Fibroblast of skin of right quadriceps (primary cell): ENCODE results near the gene CLPSL1.
"Not testable (repeated sequence)": the region's sequence is repeated elsewhere in the genome, so short reads cannot be mapped to it uniquely, and the experiment has no call there.

Experiments used
- DNase-seq: peaks from one replicate; pipeline ENCODE4 v3.0.0-alpha.2; 2013

The CLPSL1 gene, protein sequence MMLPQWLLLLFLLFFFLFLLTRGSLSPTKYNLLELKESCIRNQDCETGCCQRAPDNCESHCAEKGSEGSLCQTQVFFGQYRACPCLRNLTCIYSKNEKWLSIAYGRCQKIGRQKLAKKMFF

DNA sequence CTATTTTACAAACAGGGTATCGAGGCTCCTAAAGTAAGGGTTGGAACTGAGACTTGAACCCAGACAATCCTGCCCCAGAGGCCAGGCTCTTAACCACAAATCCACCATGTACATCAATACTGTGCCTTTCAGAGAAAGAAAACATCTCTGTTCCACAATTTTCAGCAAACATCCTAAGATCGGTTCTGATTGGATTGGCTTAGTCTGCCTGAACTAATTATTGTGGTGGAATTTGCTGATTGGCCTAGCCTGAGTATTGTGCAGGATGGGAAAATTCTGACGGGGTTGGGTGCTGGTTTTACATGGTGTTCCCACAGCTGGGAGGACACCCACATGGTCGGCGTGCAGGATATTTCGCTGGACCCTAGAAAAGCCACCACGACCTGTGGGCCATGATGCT, at the start of gene CLPSL1:
Gene CLPSL1 (plus strand): TSS at position 301 of the 400 bp plus-strand sequence. CDS start 92 bp downstream, at position 393.
- DNase-seq, result no peak

DNA sequence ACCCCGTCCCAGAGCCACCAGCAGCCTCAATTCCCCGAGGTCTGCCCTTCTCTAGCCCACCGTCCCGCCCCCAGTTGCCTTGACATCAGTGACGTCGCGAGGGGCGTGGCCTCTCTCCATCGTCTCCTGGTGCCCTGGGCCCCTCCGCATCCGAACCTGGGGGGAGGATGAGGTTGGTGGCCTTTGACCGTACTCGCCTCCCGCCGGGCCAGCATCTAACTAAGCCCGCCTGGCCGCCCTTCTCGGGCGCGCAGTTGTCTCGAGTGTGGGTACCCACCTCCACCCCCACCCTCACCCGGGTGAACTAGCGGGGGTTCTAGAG, 49.4 kb upstream of the CLPSL1 start:
- peak; percentile 83 for DNase-seq

DNA sequence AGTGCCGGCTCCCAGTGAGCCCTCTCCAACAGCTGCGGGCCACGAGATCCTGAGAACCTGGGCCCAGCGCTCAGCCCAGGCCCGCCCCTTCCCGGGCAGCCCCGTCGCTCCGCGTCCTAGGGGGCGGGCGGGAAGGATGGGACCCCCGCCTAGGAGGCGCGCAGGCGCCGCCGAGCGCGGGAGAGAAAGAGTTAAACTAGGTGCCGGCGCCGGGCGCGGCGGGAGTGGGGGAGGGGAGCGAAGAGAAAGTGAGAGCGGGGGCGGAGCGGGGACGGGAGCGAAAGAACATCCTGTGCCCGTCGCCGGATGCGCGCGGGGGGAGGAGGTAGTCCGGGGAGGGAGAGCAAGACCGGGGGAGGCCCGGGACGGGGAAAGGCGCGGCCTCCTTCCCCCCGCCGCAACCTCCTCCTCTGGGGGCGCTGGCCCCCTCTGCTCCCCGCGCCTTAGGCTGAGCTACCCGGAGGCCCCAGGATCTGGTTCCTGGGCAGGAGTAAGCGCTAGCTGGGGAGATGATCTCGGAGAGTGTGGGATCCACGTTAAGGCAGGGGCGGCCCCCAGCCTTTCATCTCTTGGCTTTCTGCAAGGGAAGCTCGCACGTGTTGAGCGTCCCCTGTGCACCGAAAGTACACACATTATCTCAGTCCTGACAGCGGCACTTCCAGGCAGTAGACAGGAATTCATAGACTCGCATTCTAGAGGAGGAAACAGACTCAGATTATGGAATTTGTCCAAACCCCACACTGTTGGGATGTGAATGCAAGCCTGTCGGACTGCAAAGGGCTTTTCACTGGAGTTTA, 48.9 kb upstream of the CLPSL1 start:
- peak; percentile 92 for DNase-seq

DNA sequence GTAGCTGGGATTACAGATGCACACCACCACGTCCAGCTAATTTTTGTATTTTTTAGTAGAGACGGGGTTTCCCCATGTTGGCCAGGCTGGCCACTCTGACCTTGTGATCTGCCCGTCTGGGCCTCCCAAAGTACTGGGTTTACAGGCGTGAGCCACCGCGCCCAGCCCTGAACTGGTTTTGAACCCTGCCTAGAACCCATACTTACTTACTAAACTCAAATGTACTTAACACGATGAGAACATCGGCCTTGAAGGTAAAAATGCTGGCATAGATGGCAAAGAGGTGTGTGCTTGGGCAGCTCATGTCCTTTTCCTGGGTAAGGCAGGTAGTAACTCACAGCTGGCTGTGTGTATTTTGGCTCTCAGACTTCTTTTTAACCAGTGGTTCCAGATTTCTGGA, 47.2 kb upstream of the CLPSL1 start:
- no peak for DNase-seq

DNA sequence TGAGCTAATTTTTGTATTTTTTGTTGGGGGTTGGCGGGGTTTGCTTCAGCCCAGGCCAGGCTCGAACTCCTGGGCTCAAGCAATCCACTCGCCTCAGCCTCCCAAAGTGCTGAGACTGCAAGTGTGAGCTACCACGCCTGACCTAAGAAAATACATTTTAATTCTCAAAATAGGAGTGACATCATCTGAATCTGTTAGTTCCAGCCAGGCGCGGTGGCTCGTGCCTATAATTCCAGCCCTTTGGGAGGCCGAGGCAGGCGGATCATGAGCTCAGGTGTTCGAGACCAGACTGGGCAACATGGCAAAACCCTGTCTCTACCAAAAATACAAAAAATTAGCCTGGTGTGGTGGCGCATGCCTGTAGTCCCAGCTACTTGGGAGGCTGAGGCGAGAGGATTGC, 46.5 kb upstream of the CLPSL1 start:
- not testable (repeated sequence) for DNase-seq

DNA sequence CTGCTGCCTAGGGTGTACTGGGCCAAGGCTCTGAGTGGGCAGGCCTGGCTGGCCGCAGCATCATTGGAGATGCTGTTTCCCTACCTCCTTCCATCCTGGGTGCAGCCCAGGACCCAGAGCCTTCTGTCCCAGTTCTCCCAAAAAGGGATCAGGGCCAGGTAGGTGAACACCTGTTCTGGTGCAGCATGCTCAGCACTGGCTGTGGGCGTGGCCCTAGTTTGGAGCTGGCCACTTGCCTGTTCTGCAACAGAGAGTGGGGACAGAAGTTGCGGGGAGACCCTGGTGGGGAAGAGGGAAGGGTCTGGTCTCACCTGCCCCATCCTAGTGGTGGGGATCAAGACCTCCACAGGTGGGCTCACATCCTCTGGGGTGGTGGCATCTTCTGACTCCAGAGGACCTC, 45.4 kb upstream of the CLPSL1 start:
- DNase-seq, result no peak

DNA sequence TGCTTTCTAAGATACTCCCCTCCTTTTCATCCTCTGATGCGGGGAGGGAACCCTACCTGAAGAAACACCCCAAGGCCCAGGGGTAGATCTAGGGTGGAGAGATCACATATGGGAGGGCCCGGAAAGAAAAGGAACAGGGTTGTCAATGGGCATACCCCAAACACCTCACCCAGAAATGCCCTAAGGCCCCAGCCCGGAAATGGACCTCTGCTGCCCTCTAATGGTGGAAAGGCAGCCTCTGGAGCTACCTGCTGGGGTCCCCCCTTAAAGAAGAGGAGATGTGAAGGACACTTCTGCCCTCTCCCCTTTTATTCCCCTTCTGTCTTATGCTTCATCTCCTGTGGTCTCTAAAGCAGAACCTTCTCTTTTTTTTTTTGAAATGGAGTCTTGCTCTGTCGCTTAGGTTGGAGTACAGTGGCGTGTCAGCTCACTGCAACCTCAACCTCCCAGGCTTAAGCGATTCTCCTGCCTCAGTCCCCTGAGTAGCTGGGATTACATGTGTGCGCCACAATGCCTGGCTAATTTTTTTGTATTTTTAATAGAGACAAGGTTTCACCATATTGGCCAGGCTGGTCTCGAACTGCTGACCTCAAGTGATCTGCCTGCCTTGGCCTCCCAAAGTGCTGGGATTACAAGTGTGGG, 44.4 kb upstream of the CLPSL1 start:
- DNase-seq, result peak; percentile 54

DNA sequence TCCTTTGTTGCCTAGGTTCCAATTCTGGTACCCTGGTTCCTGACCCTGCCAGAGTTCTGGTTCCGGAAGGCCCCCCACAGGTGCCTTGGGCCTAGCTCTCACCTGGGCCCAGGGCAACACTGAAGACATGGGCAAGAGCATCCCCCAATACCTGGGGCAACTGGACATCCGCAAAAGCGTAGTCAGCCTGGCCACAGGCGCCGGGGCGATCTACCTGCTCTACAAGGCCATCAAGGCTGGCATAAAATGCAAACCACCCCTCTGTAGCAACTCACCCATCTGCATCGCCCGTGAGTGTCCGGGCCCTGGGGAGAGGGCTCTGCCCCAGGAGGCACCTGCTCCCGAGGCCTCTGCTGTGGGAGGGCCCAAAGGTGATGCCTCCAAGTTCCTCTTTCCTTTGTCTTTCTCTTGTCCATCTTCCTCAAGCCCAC, 43.8 kb upstream of the CLPSL1 start, which contains the start of gene ARMC12:
Gene ARMC12 (plus strand): TSS at position 51 of the 431 bp plus-strand sequence. CDS start 77 bp downstream, at position 128.
- no peak for DNase-seq

DNA sequence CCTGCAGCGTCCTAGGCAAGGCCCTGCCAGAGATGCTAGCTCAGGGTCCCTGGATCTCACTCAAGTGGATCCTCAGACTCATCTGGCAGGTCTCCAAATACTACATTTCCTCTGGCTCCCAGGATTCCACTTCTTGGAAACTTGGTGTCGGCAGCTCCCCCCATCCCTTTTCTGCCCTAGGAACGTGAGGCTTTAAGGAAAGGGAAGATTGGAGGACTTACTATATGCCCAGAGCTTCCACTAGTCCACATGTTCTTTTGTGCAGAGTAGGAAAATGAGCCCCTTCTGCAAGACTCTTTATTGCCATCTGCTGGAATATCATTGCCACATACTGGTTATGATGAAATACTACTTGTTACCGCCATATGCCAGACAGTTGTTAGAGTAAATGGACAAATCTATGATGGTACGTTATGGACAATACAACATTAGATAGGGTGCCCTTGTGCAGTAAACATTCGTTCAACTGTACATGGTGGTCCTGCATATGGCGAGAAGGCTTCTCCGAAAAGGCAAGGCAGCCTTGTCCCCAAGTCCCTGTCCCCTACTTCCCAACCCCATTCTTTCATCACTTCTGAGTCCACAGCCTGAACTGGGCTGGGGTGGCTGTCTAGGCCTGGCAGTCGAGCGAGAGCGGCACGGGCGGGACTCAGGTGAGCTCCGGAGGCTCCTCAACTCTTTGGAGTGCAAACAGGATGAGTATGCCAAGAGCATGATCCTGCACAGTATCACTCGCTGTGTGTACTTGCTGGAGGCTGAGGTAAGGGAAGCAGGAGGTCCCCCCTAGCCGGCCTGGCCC, 43.2 kb upstream of the CLPSL1 start:
- peak; percentile 81 for DNase-seq

DNA sequence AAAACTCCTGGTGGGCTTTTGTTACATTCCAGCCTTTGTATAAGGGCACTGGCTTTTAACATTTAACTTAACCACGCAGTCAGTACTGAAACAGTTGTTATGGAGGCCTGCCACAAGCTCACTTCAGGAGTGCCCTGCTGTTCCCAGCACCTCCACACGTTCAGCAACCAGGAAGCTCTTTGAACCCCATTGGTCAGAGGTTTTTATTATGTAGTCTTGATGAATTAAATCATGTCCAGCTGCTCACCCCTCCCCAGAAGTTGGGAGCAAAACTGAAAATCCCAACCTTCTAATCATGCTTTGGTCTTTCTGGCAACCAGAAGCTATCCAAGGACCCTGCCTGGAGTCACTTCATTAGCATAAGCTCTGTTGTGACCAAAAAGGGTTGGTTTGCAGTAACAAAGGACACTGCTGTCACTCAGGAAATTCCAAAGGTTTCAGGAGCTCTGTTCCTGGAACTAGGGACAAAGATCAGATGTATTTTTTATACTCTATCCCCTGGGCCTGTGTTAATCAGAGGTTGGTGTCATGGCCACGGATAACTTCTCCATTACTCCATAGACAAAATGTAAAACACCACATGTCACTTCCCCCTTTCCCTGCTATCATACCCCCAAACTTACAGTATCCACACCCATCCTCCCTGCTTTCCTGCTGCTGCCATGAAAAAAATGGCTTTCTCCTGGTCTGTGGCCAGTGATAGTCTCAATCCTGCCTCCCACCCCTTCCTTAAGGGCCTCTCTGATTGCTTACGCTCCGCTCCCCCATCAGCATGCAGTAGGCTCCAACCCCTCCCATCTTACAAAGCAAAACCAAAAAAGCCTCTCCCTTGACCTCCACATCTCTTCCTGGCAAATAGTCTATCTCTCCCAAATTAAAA, 40.9 kb upstream of the CLPSL1 start:
- no peak for DNase-seq

DNA sequence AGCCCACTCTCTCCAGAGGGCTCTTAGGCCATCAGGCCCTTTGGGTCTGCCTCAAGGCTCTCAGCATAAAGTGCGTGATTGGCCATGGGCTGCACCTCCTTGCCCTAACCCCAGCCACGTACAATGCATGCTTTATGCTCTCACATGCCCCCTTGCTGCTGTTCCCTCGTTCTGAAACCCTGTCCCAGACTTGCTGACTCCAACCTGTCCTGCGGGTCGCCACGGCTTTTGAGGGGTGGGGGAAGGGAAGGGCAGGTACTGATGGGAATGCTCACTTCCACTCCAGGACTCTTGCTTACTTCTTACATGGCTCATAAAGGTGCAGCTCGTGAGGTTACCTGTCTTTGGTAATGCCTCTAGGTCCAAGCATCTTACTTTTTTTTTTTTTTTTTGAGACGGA, 38.0 kb upstream of the CLPSL1 start:
- no peak for DNase-seq

DNA sequence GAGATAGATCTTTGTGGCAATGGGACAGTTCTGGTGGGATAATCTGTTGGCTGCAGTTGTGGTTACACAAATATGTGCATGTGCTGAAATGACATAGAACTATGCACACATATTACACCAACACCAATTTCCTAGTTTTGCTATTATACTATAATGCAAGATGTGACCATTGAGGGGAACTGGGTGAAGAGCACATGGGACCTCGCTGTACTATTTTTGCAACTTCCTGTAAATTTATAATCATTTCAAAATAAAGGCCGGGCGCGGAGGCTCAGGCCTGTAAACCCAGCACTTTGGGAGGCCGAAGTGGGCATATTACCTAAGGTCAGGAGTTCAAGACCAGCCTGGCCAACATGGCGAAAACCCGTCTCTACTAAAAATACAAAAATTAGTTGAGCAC, 35.3 kb upstream of the CLPSL1 start:
- no peak for DNase-seq

DNA sequence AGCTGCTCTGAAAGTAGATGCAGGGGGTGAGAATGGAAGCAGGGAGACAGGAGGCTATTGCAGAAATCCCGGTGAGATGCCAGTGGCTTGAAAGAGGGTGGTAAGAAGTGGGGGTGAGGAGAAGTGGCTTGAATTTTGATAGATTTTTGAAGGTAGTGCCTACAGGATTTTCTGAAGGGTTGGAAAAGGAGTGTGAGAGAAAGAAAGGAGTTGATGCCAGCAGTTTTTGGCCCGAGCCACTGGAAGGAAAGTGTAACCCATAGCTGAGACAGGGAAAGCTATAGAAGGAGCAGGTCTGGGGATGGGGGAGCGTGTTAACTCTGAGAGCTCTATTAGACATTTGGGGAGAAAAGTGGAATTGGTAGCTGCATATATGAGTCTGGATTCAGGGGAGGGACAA, 34.3 kb upstream of the CLPSL1 start:
- DNase-seq, result no peak

DNA sequence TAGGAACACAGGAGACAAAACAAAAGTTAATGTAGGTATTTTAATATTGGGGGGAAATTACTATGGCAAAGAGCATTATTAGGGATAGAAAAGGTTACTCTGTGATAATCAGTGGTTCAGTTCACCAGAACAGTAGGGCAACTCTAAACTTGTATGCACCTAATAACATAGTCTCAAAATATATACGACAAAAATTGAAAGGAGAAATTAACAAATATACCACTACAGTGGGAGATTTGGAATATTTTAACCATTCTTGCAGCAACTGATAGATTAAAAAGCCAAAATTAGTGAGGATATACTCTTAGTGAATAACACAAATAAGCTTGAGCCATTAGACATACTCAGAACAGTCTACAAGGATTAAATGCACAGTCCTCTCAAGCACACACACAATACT, 32.9 kb upstream of the CLPSL1 start:
- no peak for DNase-seq

DNA sequence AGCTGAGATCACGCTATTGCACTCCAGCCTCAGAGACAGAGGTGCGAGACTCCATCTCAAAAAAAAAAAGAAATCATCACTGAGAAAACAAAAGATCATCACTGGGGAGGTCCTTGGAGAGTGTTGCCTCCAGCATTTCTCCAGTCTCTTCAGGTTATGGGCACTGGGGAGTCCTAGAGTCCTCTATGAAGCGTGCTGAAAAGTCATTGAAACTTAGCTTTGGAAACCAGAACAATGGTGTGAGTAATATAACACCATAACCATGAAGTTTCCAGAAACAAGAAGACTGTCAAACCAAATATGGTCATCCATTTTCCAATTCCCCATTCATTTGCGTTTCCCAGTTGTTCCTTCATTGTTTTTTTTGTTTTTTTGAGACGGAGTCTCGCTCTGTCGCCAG, 30.3 kb upstream of the CLPSL1 start:
- DNase-seq, result no peak

DNA sequence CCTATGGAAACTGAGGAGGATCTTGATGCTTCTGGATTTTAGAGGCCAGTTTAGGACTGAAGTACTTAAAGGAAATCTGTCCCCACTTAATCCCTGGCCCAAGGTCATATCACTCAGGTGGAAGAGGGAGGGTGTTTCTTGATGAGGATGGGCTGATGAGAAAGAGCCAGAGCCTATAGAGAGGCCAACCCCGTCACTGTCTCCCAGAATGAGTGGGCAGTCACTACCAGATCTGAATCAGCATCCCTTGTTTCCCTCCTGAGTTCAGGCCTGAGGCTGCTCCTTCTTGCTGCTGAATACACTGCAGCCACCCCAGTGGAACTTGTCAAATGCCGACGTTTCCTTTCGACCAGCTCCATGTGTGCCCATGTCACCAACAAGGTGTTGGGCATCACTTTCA, 29.2 kb upstream of the CLPSL1 start:
- DNase-seq, result no peak

DNA sequence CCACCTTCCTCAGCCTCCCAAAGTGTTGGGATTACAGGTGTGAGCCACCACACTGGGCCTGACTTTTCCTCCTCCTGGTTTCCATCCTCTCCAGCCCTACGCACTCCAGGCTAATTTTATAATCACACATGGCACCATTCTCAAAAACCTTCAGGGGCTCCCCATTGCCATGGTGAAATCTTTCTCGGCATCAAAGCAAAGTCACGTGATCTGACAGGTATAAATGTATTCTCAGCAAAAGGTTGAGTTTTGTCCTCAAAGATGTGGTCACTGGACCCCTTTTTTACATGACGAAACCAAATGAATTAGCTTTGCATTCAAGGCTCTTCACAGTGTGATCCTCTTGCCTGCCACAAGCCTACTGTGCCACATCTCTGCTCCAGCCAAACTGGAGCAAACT, 28.5 kb upstream of the CLPSL1 start:
- DNase-seq, result no peak

DNA sequence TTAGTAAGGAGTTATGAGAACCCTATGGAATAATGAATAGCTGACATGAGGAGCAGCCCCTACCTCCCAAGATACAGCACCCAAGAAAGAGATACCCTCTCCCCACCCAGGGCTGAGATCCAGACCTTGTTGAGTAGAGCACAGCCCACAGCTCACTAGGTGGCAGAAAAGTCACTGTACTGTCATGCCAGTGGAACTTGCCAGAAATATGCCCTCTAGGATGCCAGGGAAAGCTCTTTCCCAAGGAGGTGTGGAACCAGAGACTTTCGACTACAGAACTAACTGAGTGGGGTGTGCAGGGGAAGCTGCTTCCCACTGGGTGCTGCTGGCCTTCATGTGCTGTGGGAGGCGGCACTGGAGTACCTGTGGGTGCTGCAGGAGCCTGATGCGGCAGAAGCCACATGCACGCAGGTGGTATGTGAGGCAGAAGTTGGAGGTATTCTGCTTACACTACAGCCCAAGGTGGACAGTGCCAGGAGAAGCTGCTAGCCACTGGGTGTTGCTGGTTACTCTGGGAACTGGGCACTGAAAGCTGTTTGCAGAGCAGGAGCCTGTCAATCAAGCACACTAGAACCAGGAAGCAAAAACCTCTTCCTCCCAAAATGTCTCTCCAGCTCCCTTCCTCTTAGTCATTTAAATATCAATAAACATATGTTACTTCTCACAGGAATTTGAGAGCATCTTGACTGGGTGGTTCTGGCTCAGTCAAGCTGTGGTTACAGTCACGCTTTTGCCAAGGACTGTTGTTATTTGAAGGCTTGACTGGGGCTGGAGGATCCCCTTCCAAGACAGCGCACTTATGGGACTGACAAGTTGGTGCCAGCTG, 26.2 kb upstream of the CLPSL1 start:
- DNase-seq, result no peak

DNA sequence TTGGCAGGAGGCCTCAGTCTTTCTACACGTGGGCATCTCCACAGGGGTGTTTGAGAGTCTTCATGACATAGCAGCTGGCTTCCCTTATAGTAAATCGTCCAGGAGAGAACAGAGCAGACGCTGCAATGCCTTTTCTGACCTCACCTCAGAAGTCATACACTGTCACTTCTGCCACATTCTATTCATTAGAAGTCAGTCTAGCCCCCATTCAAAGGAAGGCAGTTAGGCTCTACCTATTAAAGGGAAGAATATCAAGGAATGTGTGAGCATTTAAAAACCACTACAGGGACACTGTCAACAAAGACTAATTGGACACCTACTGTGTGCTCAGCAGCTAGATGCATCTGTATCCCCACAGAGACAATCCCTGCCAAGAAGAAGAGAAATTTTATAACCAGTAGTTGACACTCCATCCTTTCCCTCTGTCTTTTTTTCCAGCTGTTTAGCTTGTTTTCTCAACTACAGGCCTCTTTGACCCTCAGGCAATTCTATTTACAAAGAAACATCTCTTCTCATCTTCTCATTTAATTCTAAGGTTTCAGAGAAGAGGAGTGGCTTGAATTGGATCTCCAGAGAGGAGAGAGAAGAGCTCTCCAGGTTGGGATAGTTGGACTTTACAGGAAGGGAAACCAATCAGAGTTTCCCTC, 25.4 kb upstream of the CLPSL1 start:
- DNase-seq, result no peak

DNA sequence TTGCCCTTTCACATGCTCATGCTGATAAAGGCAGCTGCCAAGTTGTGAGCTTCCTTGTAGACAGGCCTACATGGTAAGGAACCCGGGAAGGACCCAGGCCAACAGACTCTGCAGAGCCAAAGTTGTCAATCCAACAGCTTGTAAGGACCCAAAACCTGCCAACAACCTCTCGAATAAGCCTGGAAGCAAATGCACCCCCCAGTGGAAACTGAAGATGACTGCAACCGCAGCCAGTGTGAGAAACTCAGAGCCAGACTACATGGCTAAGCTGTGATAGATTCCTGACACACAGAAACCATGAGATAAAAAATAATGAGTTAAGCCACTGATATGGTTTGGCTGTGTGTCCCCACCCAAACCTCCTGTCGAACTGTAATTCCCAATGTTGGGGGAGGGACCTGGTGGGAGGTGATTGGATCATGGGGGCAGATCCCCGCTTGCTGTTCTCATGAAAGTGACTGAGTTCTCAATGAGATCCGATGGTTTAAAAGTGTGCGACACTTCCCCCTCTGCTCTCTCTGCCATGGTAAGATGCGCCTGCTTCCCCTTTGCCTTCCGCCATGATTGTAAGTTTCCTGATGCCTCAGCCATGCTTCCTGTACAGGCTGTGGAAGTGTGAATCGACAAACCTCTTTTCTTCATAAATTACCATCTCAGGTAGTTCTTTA, 23.2 kb upstream of the CLPSL1 start:
- peak; percentile 14 for DNase-seq
